Endometrium (tissue), 2 donors: ENCODE results near the gene NOL6.
A peak's percentile ranks its signal among the peaks of the same experiment; 100 is the strongest.
"Not testable (repeated sequence)": the region's sequence is repeated elsewhere in the genome, so short reads cannot be mapped to it uniquely, and the experiment has no call there.

ENCODE experiments used
- FAIRE-seq: peaks from 2 replicates; lab custom pipeline; 2012; peaks lifted over from hg19 to GRCh38; lab: Jason Lieb, UNC
- donor health status: control.
- donor health status: control.

Gene NOL6

GRCh38 chr9:33473643-33474352 lies at the start of gene NOL6:
TSS of gene NOL6 (minus strand) at chr9:33473924. CDS start at chr9:33473842, 82 bp downstream.
- FAIRE-seq, result peak; percentile 99

- not testable (repeated sequence) for FAIRE-seq
Measured at GRCh38 chr9:33521861-33522260, 48.1 kb upstream of the NOL6 start.

- not testable (repeated sequence) for FAIRE-seq
Measured at GRCh38 chr9:33517934-33518577, 44.3 kb upstream of the NOL6 start.

- peak; percentile 65 for FAIRE-seq
Measured at GRCh38 chr9:33517373-33517772, 43.6 kb upstream of the NOL6 start.

- not testable (repeated sequence) for FAIRE-seq
Measured at GRCh38 chr9:33516397-33516796, 42.7 kb upstream of the NOL6 start.

- FAIRE-seq, result not testable (repeated sequence)
Measured at GRCh38 chr9:33515342-33515995, 41.7 kb upstream of the NOL6 start.

- not testable (repeated sequence) for FAIRE-seq
Measured at GRCh38 chr9:33512535-33512934, 38.8 kb upstream of the NOL6 start.

- peak; percentile 66 for FAIRE-seq
Measured at GRCh38 chr9:33511184-33511517, 37.4 kb upstream of the NOL6 start.

GRCh38 chr9:33510262-33511183 lies 36.8 kb upstream of the NOL6 start:
- FAIRE-seq, result peak; percentile 74

- no peak for FAIRE-seq
Measured at GRCh38 chr9:33506626-33507370, 33.1 kb upstream of the NOL6 start.

GRCh38 chr9:33498387-33498786 lies 24.7 kb upstream of the NOL6 start:
- FAIRE-seq, result peak; percentile 95

- FAIRE-seq, result not testable (repeated sequence)
Measured at GRCh38 chr9:33493819-33494218, 20.1 kb upstream of the NOL6 start.

GRCh38 chr9:33489066-33489465 lies 15.3 kb upstream of the NOL6 start:
- FAIRE-seq, result no peak

GRCh38 chr9:33485312-33485711 lies 11.6 kb upstream of the NOL6 start:
- FAIRE-seq, result not testable (repeated sequence)

GRCh38 chr9:33480976-33481375 lies 7.3 kb upstream of the NOL6 start:
- no peak for FAIRE-seq

GRCh38 chr9:33480106-33480505 lies 6.4 kb upstream of the NOL6 start:
- no peak for FAIRE-seq

- FAIRE-seq, result no peak
Measured at GRCh38 chr9:33476503-33476902, 2.8 kb upstream of the NOL6 start.

GRCh38 chr9:33475357-33475756 lies 1.6 kb upstream of the NOL6 start:
- no peak for FAIRE-seq

GRCh38 chr9:33472881-33473615 lies 676 bp downstream of the NOL6 start:
- FAIRE-seq, result no peak

GRCh38 chr9:33472171-33472880 lies 1.4 kb downstream of the NOL6 start:
- FAIRE-seq, result no peak
